LNCaP clone FGC (cell line): ENCODE data around the gene CTBP2.

Experiments used
- DNase-seq: peaks from one replicate; pipeline ENCODE4 v3.0.0-alpha.2; 2011; ENCODE audit warnings: low read depth
- H3K4me3 ChIP-seq: 2 replicates; pipeline ENCODE4 v1.5.1; 2011; ENCODE audit warnings: mild to moderate bottlenecking, low read depth, low read length, control low read depth
- TF ChIP-seq, protein P1 (sequence below): IDR thresholded peaks from 2 replicates; pipeline ENCODE4 v1.5.1; 2012; ENCODE audit warnings: mild to moderate bottlenecking; ENCODE audit not compliant: control insufficient read depth, insufficient read depth; ENCODE audit errors: extremely low read depth

CTBP2 gene

DNA sequence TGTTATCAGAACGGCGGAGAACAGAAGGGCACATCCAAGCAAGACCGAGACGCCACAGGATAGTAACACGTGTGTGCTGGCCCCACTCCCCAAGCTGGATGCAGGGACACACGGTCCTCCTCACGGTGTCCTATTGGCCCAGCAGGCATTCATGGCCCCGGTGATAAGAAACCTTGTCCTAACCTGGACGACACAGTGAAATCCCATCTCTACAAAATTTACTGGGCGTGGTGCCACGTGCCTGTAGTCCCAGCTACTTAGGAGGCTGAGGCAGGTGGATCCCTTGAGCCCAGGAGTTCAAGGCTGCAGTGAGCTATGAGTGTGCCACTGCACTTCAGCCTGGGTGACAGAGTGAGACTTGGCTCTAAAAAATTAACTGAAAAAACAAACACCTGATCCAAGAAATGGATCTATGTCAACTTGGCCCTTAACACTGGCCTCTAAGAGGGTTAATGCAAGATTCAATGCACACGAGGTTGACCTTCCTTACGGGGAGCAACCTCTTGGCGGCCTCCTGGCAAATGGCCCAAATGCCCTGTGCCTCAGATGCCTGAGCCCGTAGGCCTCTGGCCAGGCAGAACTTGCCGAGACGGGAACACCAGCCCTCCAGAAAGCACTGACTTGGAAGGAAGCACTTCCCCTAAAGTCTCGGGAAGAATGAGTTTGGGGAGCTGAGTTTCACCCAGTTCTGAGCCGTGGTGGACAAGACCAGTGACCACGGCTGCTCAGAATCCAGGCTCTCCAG lies 146.1 kb downstream of the CTBP2 start:
- no peak for DNase-seq
- TF ChIP-seq, protein P1, sequence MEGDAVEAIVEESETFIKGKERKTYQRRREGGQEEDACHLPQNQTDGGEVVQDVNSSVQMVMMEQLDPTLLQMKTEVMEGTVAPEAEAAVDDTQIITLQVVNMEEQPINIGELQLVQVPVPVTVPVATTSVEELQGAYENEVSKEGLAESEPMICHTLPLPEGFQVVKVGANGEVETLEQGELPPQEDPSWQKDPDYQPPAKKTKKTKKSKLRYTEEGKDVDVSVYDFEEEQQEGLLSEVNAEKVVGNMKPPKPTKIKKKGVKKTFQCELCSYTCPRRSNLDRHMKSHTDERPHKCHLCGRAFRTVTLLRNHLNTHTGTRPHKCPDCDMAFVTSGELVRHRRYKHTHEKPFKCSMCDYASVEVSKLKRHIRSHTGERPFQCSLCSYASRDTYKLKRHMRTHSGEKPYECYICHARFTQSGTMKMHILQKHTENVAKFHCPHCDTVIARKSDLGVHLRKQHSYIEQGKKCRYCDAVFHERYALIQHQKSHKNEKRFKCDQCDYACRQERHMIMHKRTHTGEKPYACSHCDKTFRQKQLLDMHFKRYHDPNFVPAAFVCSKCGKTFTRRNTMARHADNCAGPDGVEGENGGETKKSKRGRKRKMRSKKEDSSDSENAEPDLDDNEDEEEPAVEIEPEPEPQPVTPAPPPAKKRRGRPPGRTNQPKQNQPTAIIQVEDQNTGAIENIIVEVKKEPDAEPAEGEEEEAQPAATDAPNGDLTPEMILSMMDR = no peak
- H3K4me3 ChIP-seq = no peak overlapping the region

DNA sequence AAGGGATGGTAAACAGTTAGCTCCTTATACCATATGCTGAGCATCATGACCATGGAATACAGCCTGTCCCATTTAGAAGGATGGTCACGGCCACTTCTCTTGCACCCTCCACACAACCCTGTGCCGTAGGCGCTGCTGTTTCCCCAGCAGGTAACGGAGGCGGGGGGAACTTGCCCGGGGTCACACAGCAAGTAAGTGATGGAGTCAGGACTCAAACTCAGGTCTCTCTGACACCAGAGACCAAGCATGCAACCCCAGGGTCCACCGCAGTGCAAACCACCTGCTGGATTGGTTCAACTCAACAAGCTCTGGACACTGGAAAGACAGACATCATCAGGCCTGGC lies 146.9 kb downstream of the CTBP2 start:
- TF ChIP-seq, protein P1 = no peak
- DNase-seq = no peak
- H3K4me3 ChIP-seq = no peak overlapping the region

DNA sequence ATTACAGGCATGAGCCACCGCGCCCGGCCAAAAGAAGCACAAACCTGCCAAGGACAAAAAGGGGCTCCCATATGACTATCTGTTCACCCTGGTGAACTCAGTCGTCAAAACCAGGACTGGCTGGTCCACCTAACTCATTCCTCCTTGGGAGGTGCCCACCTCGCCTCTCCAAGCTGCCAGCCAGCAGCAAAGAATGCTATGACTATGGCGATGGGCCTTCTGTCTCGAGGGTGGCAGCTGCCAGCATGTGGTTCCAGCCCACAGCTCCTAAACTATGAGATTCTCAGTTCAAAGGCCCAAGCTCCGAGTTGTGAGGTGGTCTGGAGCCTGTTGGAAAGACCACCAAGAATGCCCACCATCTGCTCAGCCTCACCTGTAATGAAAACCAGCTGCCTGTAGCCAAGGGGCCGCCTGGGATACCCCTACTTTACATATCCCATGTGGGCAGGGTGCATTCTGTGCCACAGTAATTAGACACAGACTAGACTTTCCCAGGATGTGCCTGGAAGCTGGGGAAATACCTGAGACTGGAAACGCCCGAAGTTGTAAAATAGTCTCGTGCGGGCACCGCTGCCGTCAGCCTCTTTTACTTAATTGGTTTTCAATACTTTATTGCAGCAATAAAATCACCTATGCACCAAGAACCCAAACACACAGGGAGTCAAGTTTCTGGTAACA lies 147.4 kb downstream of the CTBP2 start:
- TF ChIP-seq, protein P1 = no peak
- no peak for DNase-seq
- no peak overlapping the region for H3K4me3 ChIP-seq

DNA sequence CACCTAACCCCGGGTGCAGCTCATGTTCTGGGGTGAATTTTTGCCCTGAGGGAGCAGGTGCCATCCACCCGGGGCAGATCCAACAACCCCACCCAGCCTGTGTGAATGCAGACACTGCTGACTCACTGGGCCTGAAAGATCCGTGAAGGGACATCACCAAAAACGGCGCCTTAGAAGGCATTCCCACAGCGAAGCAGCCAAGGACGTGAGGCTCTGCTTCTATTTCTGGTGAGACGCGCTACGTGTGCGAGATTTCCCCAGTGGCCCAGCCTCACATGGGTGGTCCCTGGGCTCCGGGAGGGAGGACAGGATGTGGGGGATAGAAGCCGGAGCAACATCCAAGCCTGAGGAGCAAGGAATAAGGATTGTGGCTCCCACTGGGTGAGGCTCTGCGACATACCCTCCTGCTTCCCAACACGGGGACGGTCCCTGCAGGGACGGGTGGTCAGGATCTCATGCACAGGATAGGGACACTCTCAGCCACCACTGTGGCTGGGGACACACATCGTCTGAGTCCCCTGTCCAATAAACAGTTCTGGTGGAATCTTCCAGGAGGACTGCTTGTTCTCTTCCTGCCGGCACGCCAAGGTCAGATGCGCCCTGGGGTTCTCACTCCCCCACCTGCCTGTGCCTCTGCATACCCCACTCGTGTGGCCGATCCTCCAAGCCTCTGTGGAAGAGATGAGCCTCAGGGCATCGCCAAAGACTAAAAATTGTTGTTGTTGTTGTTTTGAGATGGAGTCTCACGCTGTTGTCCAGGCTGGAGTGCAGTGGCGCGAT lies 148.2 kb downstream of the CTBP2 start:
- H3K4me3 ChIP-seq = no peak overlapping the region
- TF ChIP-seq, protein P1 = no peak
- DNase-seq = no peak

DNA sequence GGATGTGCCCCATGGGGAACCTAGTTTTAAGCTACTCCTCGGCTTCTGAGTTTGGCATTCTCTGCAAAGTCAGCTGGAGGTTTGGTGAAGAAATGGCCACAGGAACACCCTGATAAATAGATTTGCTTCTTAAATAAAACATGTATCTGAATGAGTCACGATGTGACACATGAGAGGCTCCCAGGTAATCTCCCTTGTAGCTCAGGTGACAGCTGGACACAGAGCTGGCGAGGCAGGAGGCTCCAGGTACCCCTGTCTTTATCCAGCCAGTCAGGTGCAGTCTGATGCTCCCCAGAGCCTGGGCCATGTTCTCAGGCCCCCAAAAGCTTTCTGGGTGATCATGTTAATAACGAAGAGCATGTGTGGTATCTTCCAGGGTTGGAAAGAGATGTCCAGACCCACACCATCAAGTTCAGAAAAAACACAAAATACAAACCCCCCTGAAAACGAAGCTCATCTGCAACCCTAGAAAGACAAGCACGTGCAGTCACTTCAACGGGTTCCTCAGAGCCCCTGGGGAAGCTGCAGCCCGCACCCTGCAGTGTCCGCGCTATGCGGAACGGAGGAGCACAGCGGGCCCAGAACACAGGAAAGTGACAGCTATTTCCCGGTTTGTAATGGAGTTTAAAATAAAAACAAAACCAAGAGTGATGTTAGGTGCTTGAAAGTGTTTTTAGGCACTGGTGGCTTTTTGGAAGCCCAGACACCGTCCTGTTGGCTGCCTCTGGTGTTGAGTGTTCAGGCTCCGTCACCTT lies 149.0 kb downstream of the CTBP2 start:
- no peak for DNase-seq
- no peak overlapping the region for H3K4me3 ChIP-seq
- TF ChIP-seq, protein P1 = no peak

DNA sequence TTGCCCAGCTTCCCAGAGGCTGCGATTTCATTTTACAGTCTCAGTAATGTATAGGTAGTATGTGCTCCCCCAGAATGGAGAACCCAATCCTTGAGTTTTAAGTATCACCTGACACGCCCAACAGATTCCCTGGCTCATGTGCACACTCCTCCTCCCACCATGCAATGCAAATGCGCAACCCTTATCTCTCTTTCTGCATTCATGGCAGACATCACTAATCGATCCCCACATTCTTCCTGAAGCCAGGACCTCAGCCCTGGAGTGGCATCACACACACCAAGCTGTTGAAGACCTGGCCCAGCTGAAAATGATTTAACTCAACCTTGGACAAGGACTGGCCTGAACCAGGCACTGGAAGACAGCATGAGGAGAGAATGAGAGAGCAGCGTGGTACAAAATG lies 150.0 kb downstream of the CTBP2 start:
- no peak for DNase-seq
- TF ChIP-seq, protein P1 = no peak
- no peak overlapping the region for H3K4me3 ChIP-seq
